GM12801 (cell line): ENCODE measurements around the gene SH3RF3.

ENCODE experiments used
- CTCF ChIP-seq: IDR thresholded peaks from one replicate; pipeline ENCODE4 v1.5.1; 2011; ENCODE audit warnings: control low read depth; ENCODE audit not compliant: insufficient read length; ENCODE audit errors: extremely low read depth

The SH3RF3 gene

GRCh38 chr2:109172556-109173105, 43.6 kb downstream of the SH3RF3 start:
- no peak for TF ChIP-seq CTCF

GRCh38 chr2:109173311-109174171, 44.5 kb downstream of the SH3RF3 start:
- no peak for TF ChIP-seq CTCF

- TF ChIP-seq CTCF, result no peak
Measured at GRCh38 chr2:109174214-109174613, 45.2 kb downstream of the SH3RF3 start.

- TF ChIP-seq CTCF, result no peak
Measured at GRCh38 chr2:109174626-109175349, 45.8 kb downstream of the SH3RF3 start.

- no peak for TF ChIP-seq CTCF
Measured at GRCh38 chr2:109175350-109175678, 46.3 kb downstream of the SH3RF3 start.

- no peak for TF ChIP-seq CTCF
Measured at GRCh38 chr2:109176928-109177327, 47.9 kb downstream of the SH3RF3 start.

- TF ChIP-seq CTCF, result no peak
Measured at GRCh38 chr2:109177635-109178034, 48.6 kb downstream of the SH3RF3 start.
